Adrenal gland (tissue), 12 donors: Measurements from ENCODE around the gene TNRC18. TPM values are rescaled to one million over a fixed set of nuclear protein-coding genes. Genes with fewer than 3 reads are reported as not detected.

Source experiments
- DNase-seq, 7 donors: peaks; one replicate each; pipeline ENCODE4 v3.0.0-alpha.2; 2019 to 2020
- H3K27ac ChIP-seq, 5 donors: fragments of 200-600 bp; sonication (generic) in 4 of 5; 1 replicate in 3 of 5; 2 replicates in 2 of 5; pipeline versions ENCODE4 v1.5.1 to v1.8.0; 2016 to 2020; ENCODE audit warnings: mild to moderate bottlenecking in 1 of 5
- H3K27me3 ChIP-seq: fragments of 200-600 bp; 2 replicates; pipeline ENCODE4 v1.8.0; 2021
- H3K36me3 ChIP-seq, 2 donors: fragments of 200-600 bp; replicated peaks in 1 of 2; 1 replicate in 1 of 2; 2 replicates in 1 of 2; pipeline versions ENCODE4 v1.5.1 to v1.8.0; 2018 to 2022
- H3K4me1 ChIP-seq, 2 donors: fragments of 200-600 bp; replicated peaks in 1 of 2; 1 replicate in 1 of 2; 2 replicates in 1 of 2; pipeline versions ENCODE4 v1.5.1 to v1.8.0; 2018 to 2021
- H3K4me3 ChIP-seq, 4 donors: fragments of 200-600 bp; sonication (generic) in 3 of 4; one replicate each; pipeline ENCODE4 v1.5.1; 2016 to 2018
- H3K9me3 ChIP-seq, 3 donors: fragments of 200-600 bp; sonication (generic) in 1 of 3; replicated peaks in 1 of 3; 1 replicate in 2 of 3; 2 replicates in 1 of 3; pipeline versions ENCODE4 v1.5.1 to v1.8.0; 2016 to 2021
- POLR2A ChIP-seq, 2 donors: fragments of 450-650 bp; IDR thresholded peaks; one replicate each; pipeline ENCODE4 v1.6.1; 2017; ENCODE audit warnings: antibody characterized with exemption in 2 of 2, mild to moderate bottlenecking in 2 of 2, moderate library complexity in 1 of 2
- WGBS, 4 donors: extraction: QIAGEN DNeasy Blood & Tissue Kit in 2 of 4; methylation state at CpG; one replicate each; pipeline versions ENCODE4 v1.1.5 to v1.1.7; 2013 to 2017; 5-methylcytosine and 5-hydroxymethylcytosine counted together
- intact Hi-C, 2 donors: fragments of 100-400 bp; cut with DNase I; formaldehyde crosslinking; loops; one replicate each; pipeline versions ENCODE4 v1.14.1 to v1.15.0; 2022 to 2023
- polyA plus RNA-seq, 3 donors: library from polyadenylated mRNA; stranded (reverse); fragments of 200-250 nt in 2 of 3; fragments of 350-450 nt in 1 of 3; fragmentation: Illumina TruSeq in 1 of 3; extraction: RNeasy Lipid Tissue Mini Kit (QIAGEN cat#74804) in 1 of 3; gene quantifications; one replicate each; pipeline ENCODE4 v1.2.3, GENCODE V29; 2013 to 2014
- total RNA-seq, 9 donors: library from RNA; depleted of rRNA in 4 of 9; stranded (reverse); fragments of >200 nt in 4 of 9; fragments of 120-200 nt in 1 of 9; fragmentation: NEBNext Ultra II Directional in 1 of 9; extraction: Animal tissue kit (Norgen Biotek cat#: 25700) in 1 of 9; gene quantifications; one replicate each; pipeline versions ENCODE4 v1.1.0 to v1.2.4, GENCODE V29; 2013 to 2023
- TF ChIP-seq, protein P1 (sequence below), 6 experiments: fragments of 450-650 bp in 4 of 6; fragments of 200-600 bp in 2 of 6; sonication (generic) in 1 of 6; IDR thresholded peaks; 1 replicate in 5 of 6; 2 replicates in 1 of 6; pipeline versions ENCODE4 v1.5.1 to v1.8.0; 2016 to 2021; ENCODE audit warnings: antibody characterized with exemption in 6 of 6, mild to moderate bottlenecking in 2 of 6, moderate library complexity in 1 of 6
- donor health status: healthy with polysubstance abuse.
- donor health status: Bipolar disorder and iron deficiency.
- donor health status: DM: yes; HTN: yes; CAD: no.
- donor health status: DM: no; HTN: no; CAD: no.
- donor health status: DM: no; HTN: no; CAD: no.
- donor health status: DM: yes; HTN: yes; CAD: no.

TNRC18 gene
- total and polyA plus RNA-seq, 12 donors, result 8.9 to 120 (median 55.4) TPM

DNA sequence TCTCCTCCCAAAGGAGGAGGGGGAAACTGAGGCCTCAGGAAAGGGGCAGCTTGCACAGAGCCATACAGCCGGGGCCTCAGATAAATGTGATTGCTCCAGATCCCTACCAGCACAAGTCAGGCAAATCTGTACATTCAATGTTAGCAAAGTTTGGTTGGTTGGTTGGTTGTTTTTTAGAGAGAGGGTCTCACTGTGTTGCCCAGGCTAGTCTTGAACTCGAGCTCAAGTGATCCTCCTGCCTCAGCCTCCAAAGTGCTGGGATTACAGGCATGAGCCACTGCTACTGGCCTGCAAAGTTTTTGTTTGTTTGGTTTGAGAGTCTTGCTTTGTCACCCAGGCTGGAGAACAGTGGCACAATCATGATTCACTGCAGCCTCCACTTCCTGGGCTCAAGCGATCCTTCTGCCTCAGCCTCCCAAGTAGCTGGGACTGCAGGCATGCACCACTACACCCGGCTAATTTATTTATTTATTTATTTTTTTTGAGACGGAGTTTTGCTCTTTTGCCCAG lies 30.0 kb upstream of the TNRC18 start:
- Histone ChIP-seq H3K27ac (no peak overlapping the region), H3K9me3 (no peaks in the 10 kb centered on the region), H3K36me3 (no peaks in the 10 kb centered on the region), H3K4me1 (peaks cover 0 to 9% of the 10 kb centered on the region in 2 donors), H3K4me3 (no peak overlapping the region), H3K27me3 (no peaks in the 10 kb centered on the region)
- WGBS, 4 donors, result 74 to 94% (median 84%) methylated on average over 4 to 5 of the region's 5 CpGs
- TF ChIP-seq, protein P1, sequence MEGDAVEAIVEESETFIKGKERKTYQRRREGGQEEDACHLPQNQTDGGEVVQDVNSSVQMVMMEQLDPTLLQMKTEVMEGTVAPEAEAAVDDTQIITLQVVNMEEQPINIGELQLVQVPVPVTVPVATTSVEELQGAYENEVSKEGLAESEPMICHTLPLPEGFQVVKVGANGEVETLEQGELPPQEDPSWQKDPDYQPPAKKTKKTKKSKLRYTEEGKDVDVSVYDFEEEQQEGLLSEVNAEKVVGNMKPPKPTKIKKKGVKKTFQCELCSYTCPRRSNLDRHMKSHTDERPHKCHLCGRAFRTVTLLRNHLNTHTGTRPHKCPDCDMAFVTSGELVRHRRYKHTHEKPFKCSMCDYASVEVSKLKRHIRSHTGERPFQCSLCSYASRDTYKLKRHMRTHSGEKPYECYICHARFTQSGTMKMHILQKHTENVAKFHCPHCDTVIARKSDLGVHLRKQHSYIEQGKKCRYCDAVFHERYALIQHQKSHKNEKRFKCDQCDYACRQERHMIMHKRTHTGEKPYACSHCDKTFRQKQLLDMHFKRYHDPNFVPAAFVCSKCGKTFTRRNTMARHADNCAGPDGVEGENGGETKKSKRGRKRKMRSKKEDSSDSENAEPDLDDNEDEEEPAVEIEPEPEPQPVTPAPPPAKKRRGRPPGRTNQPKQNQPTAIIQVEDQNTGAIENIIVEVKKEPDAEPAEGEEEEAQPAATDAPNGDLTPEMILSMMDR (IDR thresholded peaks at IDR 0.05), result no peak
- no peak for TF ChIP-seq POLR2A (IDR thresholded peaks at IDR 0.05)
- intact Hi-C loops, result loop anchor here (10.0 kb wide), 3 partner anchors 89 to 219 kb away; no protein-coding TSS in a partner anchor
- no peak for DNase-seq

- Histone ChIP-seq H3K9me3 (no peaks in the 10 kb centered on the region), H3K36me3 (no peaks in the 10 kb centered on the region), H3K4me3 (no peak overlapping the region), H3K27me3 (no peaks in the 10 kb centered on the region), H3K27ac (no peak overlapping the region), H3K4me1 (peaks cover 0 to 5% of the 10 kb centered on the region in 2 donors)
- intact Hi-C loops, result loop anchor here (10.0 kb wide), 3 partner anchors 88 to 218 kb away; no protein-coding TSS in a partner anchor
- TF ChIP-seq, protein P1 (IDR thresholded peaks at IDR 0.05), result no peak
- TF ChIP-seq POLR2A (IDR thresholded peaks at IDR 0.05), result no peak
- no peak for DNase-seq
- WGBS, 4 donors, result 73 to 76% (median 74%) methylated on average over 9 to 14 of the region's 14 CpGs
These were observed 29.4 kb upstream of the TNRC18 start for GRCh38 chr7:5452937-5453540.

GRCh38 chr7:5452470-5452899 lies 28.9 kb upstream of the TNRC18 start:
- Histone ChIP-seq H3K27me3 (no peaks in the 10 kb centered on the region), H3K4me3 (no peak overlapping the region), H3K9me3 (no peaks in the 10 kb centered on the region), H3K4me1 (peaks cover 0 to under 1% of the 10 kb centered on the region in 2 donors), H3K27ac (no peak overlapping the region), H3K36me3 (no peaks in the 10 kb centered on the region)
- DNase-seq, result no peak
- 77 to 94% (median 85%) methylated on average over 9 to 12 of the region's 12 CpGs for WGBS, 4 donors
- TF ChIP-seq, protein P1 (IDR thresholded peaks at IDR 0.05), result no peak
- no peak for TF ChIP-seq POLR2A (IDR thresholded peaks at IDR 0.05)
- intact Hi-C loops, result loop anchor here (10.0 kb wide), 3 partner anchors 88 to 218 kb away; no protein-coding TSS in a partner anchor

- no peak overlapping the region for H3K27ac ChIP-seq
- no peak for DNase-seq
- no peaks in the 10 kb centered on the region for H3K36me3 ChIP-seq
- no peak overlapping the region for H3K4me3 ChIP-seq
- intact Hi-C loops, result loop anchor here (10.0 kb wide), 3 partner anchors 87 to 217 kb away; no protein-coding TSS in a partner anchor
- H3K4me1 ChIP-seq, result no peaks in the 10 kb centered on the region
- TF ChIP-seq, protein P1 (IDR thresholded peaks at IDR 0.05), result no peak
- no peak for TF ChIP-seq POLR2A (IDR thresholded peaks at IDR 0.05)
- H3K27me3 ChIP-seq, result no peaks in the 10 kb centered on the region
- WGBS, 4 donors, result 68 to 83% (median 81%) methylated on average over 3 to 13 of the region's 13 CpGs
- H3K9me3 ChIP-seq, result no peaks in the 10 kb centered on the region
These were observed 27.8 kb upstream of the TNRC18 start for GRCh38 chr7:5451391-5451790.
